Measurements from ENCODE around the gene CAPS. TPM values are rescaled to one million over a fixed set of nuclear protein-coding genes. Genes with fewer than 3 reads are reported as not detected.

Gene CAPS
- 0.97 and 2.0 TPM in 2 replicates for total RNA-seq

GRCh38 chr19:5913739-5914357 is at the start of gene CAPS:
Gene CAPS, plus strand, starts transcription at chr19:5914254. Its CDS starts 153 bp downstream, at chr19:5914407.

GRCh38 chr19:5903624-5904351 is 10.3 kb upstream of the CAPS start, which contains the start of gene NDUFA11:
Gene NDUFA11, minus strand, starts transcription at chr19:5903790. Its CDS starts 82 bp downstream, at chr19:5903708.

GRCh38 chr19:5904352-5905113 is 9.5 kb upstream of the CAPS start, which contains the start of gene VMAC:
Gene VMAC, plus strand, starts transcription at chr19:5904872. Its CDS starts 19 bp downstream, at chr19:5904891.

Other genes starting within 250 kb of the CAPS start
- gene MICOS13, start 233.7 kb upstream of the CAPS start, total RNA-seq = 27.8 and 32.5 TPM in 2 replicates
- gene HSD11B1L, start 233.2 kb upstream of the CAPS start, total RNA-seq = 7.3 and 7.8 TPM in 2 replicates
- gene RPL36, start 224.0 kb upstream of the CAPS start, total RNA-seq = 513 and 637 TPM in 2 replicates
- 92.9 and 106 TPM in 2 replicates for gene LONP1, start 194.1 kb upstream of the CAPS start, total RNA-seq
- not detected in 2 replicates for gene CATSPERD, start 193.6 kb upstream of the CAPS start, total RNA-seq
- gene PRR22, start 129.5 kb upstream of the CAPS start, total RNA-seq = under 0.01 and 0.30 TPM in 2 replicates
- gene DUS3L, start 123.1 kb upstream of the CAPS start, total RNA-seq = 29.2 and 35.0 TPM in 2 replicates
- gene NRTN, start 109.2 kb upstream of the CAPS start, total RNA-seq = not detected in 2 replicates
- gene FUT6, start 74.6 kb upstream of the CAPS start, total RNA-seq = not detected in 2 replicates
- gene FUT3, start 62.8 kb upstream of the CAPS start, total RNA-seq = not detected in 2 replicates
- gene FUT5, start 43.7 kb upstream of the CAPS start, total RNA-seq = not detected in 2 replicates
- gene NDUFA11, start 10.5 kb upstream of the CAPS start, total RNA-seq = 211 and 432 TPM in 2 replicates
- gene VMAC, start 9.4 kb upstream of the CAPS start, total RNA-seq = 4.5 and 7.6 TPM in 2 replicates
- gene RANBP3, start 63.9 kb downstream of the CAPS start, total RNA-seq = 28.9 and 46.5 TPM in 2 replicates
- gene RFX2, start 196.2 kb downstream of the CAPS start, total RNA-seq = 3.2 and 4.2 TPM in 2 replicates
- gene ACSBG2, start 221.4 kb downstream of the CAPS start, total RNA-seq = not detected in 2 replicates

Measured in epithelial cell of umbilical artery (primary cell).